CD14-positive monocyte (primary cell): ENCODE data around the gene FREM1. TPM values are rescaled to one million over a fixed set of nuclear protein-coding genes. Genes with fewer than 3 reads are reported as not detected.

ENCODE experiments used
- DNase-seq, 3 donors: peaks; one replicate each; pipeline ENCODE4 v3.0.0-alpha.2; 2011 to 2022
- H2AFZ ChIP-seq: 2 replicates; pipeline ENCODE4 v1.6.0; 2012; ENCODE audit warnings: mild to moderate bottlenecking, low read depth, low read length, inconsistent platforms; ENCODE audit not compliant: insufficient read depth, poor library complexity, severe bottlenecking
- H3K27ac ChIP-seq, 2 donors: 1 replicate in 1 of 2; 2 replicates in 1 of 2; pipeline ENCODE4 v1.5.1; 2012 to 2013; ENCODE audit warnings: low read length in 2 of 2, control low read depth in 1 of 2, inconsistent platforms in 1 of 2, low read depth in 1 of 2, mild to moderate bottlenecking in 1 of 2
- H3K27me3 ChIP-seq, 2 donors: one replicate each; pipeline versions ENCODE4 v1.6.0 to v1.6.1; 2011 to 2013; ENCODE audit warnings: low read length in 2 of 2; ENCODE audit not compliant: control insufficient read depth in 2 of 2, insufficient read depth in 2 of 2
- H3K36me3 ChIP-seq, 2 donors: replicated peaks in 1 of 2; 1 replicate in 1 of 2; 2 replicates in 1 of 2; pipeline versions ENCODE4 v1.5.1 to v1.6.1; 2012 to 2013; ENCODE audit warnings: low read length in 2 of 2, control low read depth in 1 of 2, inconsistent platforms in 1 of 2, mild to moderate bottlenecking in 1 of 2; ENCODE audit not compliant: insufficient read depth in 2 of 2, control insufficient read depth in 1 of 2
- H3K4me1 ChIP-seq, 2 donors: 1 replicate in 1 of 2; 2 replicates in 1 of 2; pipeline versions ENCODE4 v1.5.1 to v1.6.1; 2012 to 2013; ENCODE audit warnings: low read length in 2 of 2, control low read depth in 1 of 2, inconsistent platforms in 1 of 2, mild to moderate bottlenecking in 1 of 2, moderate library complexity in 1 of 2; ENCODE audit not compliant: insufficient read depth in 2 of 2, control insufficient read depth in 1 of 2
- H3K4me2 ChIP-seq: replicated peaks from 2 replicates; pipeline ENCODE3; 2012; ENCODE audit warnings: low read length, moderate library complexity, mild to moderate bottlenecking; ENCODE audit not compliant: poor library complexity, severe bottlenecking; ENCODE audit errors: extremely low read depth
- H3K4me3 ChIP-seq, 3 experiments: fragments of 200-600 bp in 1 of 3; sonication (generic) in 1 of 3; replicated peaks in 1 of 3; 1 replicate in 2 of 3; 2 replicates in 1 of 3; pipeline ENCODE4 v1.5.1; 2011 to 2013; ENCODE audit warnings: low read length in 3 of 3, mild to moderate bottlenecking in 3 of 3, control low read depth in 2 of 3, low read depth in 2 of 3, inconsistent platforms in 1 of 3, moderate library complexity in 1 of 3
- H3K79me2 ChIP-seq: 2 replicates; pipeline ENCODE4 v1.6.0; 2012; ENCODE audit warnings: mild to moderate bottlenecking, control low read depth, inconsistent platforms, low read length, moderate library complexity; ENCODE audit not compliant: insufficient read depth
- H3K9ac ChIP-seq: 2 replicates; pipeline ENCODE4 v1.6.0; 2017; ENCODE audit warnings: low read length, mild to moderate bottlenecking; ENCODE audit not compliant: insufficient read depth, poor library complexity, severe bottlenecking
- H3K9me3 ChIP-seq, 2 donors: replicated peaks in 1 of 2; 1 replicate in 1 of 2; 2 replicates in 1 of 2; pipeline versions ENCODE4 v1.5.1 to v1.6.1; 2012 to 2013; ENCODE audit warnings: low read length in 2 of 2, control low read depth in 1 of 2; ENCODE audit not compliant: control insufficient read depth in 1 of 2, insufficient read depth in 1 of 2
- H4K20me1 ChIP-seq: 2 replicates; pipeline ENCODE4 v1.6.0; 2012; ENCODE audit warnings: mild to moderate bottlenecking, low read length, control low read depth, moderate library complexity; ENCODE audit not compliant: insufficient read depth
- H3K27ac Mint-ChIP-seq, 7 donors: one replicate each; pipeline ENCODE4 v1.8.0; 2020; ENCODE audit warnings: mild to moderate bottlenecking in 7 of 7, mixed read lengths in 7 of 7, moderate library complexity in 6 of 7, inconsistent platforms in 2 of 7
- H3K27me3 Mint-ChIP-seq, 3 donors: one replicate each; pipeline ENCODE4 v1.8.0; 2021 to 2022; ENCODE audit warnings: low read depth in 3 of 3, mild to moderate bottlenecking in 3 of 3, mixed read lengths in 3 of 3, moderate library complexity in 3 of 3, inconsistent platforms in 1 of 3
- H3K36me3 Mint-ChIP-seq, 2 donors: one replicate each; pipeline ENCODE4 v1.8.0; 2020; ENCODE audit warnings: mixed read lengths in 2 of 2, inconsistent platforms in 1 of 2, mild to moderate bottlenecking in 1 of 2
- H3K4me1 Mint-ChIP-seq: one replicate; pipeline ENCODE4 v1.8.0; 2020; ENCODE audit warnings: mild to moderate bottlenecking, mixed read lengths
- H3K4me3 Mint-ChIP-seq, 2 donors: one replicate each; pipeline ENCODE4 v1.8.0; 2020; ENCODE audit warnings: mild to moderate bottlenecking in 2 of 2, mixed read lengths in 2 of 2, moderate library complexity in 1 of 2
- H3K9me3 Mint-ChIP-seq, 7 donors: one replicate each; pipeline ENCODE4 v1.8.0; 2020 to 2022; ENCODE audit warnings: mixed read lengths in 7 of 7, mild to moderate bottlenecking in 6 of 7, moderate library complexity in 6 of 7, inconsistent platforms in 2 of 7
- CTCF ChIP-seq: fragments of 200-600 bp; IDR thresholded peaks from one replicate; pipeline ENCODE4 v1.8.0; 2022; ENCODE audit warnings: antibody characterized with exemption, mild to moderate bottlenecking
- WGBS: methylation state at CpG from one replicate; pipeline ENCODE4 v1.1.5; 2013; ENCODE audit warnings: missing lambda C conversion rate; ENCODE audit not compliant: insufficient coverage; 5-methylcytosine and 5-hydroxymethylcytosine counted together
- intact Hi-C, 2 donors: fragments of 100-400 bp; cut with micrococcal nuclease; formaldehyde crosslinking; loops; one replicate each; pipeline versions ENCODE4 v1.15.0 to v1.15.1; 2023
- polyA plus RNA-seq, 3 donors: library from polyadenylated mRNA; depleted of rRNA in 1 of 3; unstranded in 2 of 3; stranded (reverse) in 1 of 3; fragments of 300-500 nt in 2 of 3; fragments of >200 nt in 1 of 3; fragmentation: Illumina TruSeq in 2 of 3; gene quantifications; 1 replicate in 2 of 3; 2 replicates in 1 of 3; pipeline ENCODE4 v1.2.3, GENCODE V29; 2012 to 2021

FREM1 gene
- polyA plus RNA-seq, 3 donors, result not detected

- H3K4me3 ChIP-seq, result no peak overlapping the region
- 33% methylated on average over 2 of the region's 3 CpGs for WGBS
- peaks cover 0 to 3% (median 2%) of the 10 kb centered on the region in 3 donors for H3K27me3 Mint-ChIP-seq
- H3K4me2 ChIP-seq, result no peak overlapping the region
- no peak overlapping the region for H3K9ac ChIP-seq
- H3K4me1 ChIP-seq, result no peaks in the 10 kb centered on the region
- H4K20me1 ChIP-seq, result no peaks in the 10 kb centered on the region
- no peak overlapping the region for H3K4me3 Mint-ChIP-seq
- intact Hi-C loops, result no loop called here
- no peak overlapping the region for H2AFZ ChIP-seq
- no peak overlapping the region for H3K27ac ChIP-seq
- H3K36me3 ChIP-seq, result no peaks in the 10 kb centered on the region
- H3K9me3 ChIP-seq, result peaks cover 0 to 4% of the 10 kb centered on the region in 2 donors
- H3K4me1 Mint-ChIP-seq, result peaks cover 2% of the 10 kb centered on the region
- H3K27me3 ChIP-seq, result no peaks in the 10 kb centered on the region
- H3K36me3 Mint-ChIP-seq, result no peaks in the 10 kb centered on the region
- no peak for TF ChIP-seq CTCF
- peaks cover 0 to 7% (median 2%) of the 10 kb centered on the region in 7 donors for H3K9me3 Mint-ChIP-seq
- no peak for DNase-seq
- H3K79me2 ChIP-seq, result no peaks in the 10 kb centered on the region
- H3K27ac Mint-ChIP-seq, result no peak overlapping the region
Observed at GRCh38 chr9:14926941-14927624, 16.9 kb upstream of the FREM1 start.

- intact Hi-C loops, result no loop called here
- H4K20me1 ChIP-seq, result no peaks in the 10 kb centered on the region
- Mint-ChIP-seq H3K9me3 (peaks cover 0 to 2% (median 0%) of the 10 kb centered on the region in 7 donors), H3K27ac (no peak overlapping the region), H3K4me1 (peaks cover 2% of the 10 kb centered on the region), H3K27me3 (peaks cover 0 to 3% (median 2%) of the 10 kb centered on the region in 3 donors), H3K36me3 (no peaks in the 10 kb centered on the region), H3K4me3 (no peak overlapping the region)
- H2AFZ ChIP-seq, result no peak overlapping the region
- H3K4me1 ChIP-seq, result no peaks in the 10 kb centered on the region
- H3K4me3 ChIP-seq, result no peak overlapping the region
- H3K9me3 ChIP-seq, result no peaks in the 10 kb centered on the region
- WGBS, result 92% methylated on average over 2 of the region's 7 CpGs
- DNase-seq, result no peak
- H3K4me2 ChIP-seq, result no peak overlapping the region
- no peaks in the 10 kb centered on the region for H3K27me3 ChIP-seq
- no peak overlapping the region for H3K9ac ChIP-seq
- no peaks in the 10 kb centered on the region for H3K36me3 ChIP-seq
- TF ChIP-seq CTCF, result no peak
- H3K27ac ChIP-seq, result no peak overlapping the region
- no peaks in the 10 kb centered on the region for H3K79me2 ChIP-seq
Observed at GRCh38 chr9:14924230-14925219, 14.3 kb upstream of the FREM1 start.
